ENCODE results near the gene BCL2L13. TPM values are rescaled to one million over a fixed set of nuclear protein-coding genes. Genes with fewer than 3 reads are reported as not detected.
"Not testable (repeated sequence)": the region's sequence is repeated elsewhere in the genome, so short reads cannot be mapped to it uniquely, and the experiment has no call there.

BCL2L13 gene
- total RNA-seq, 2 donors from 2014 or later = 37.5 to 44.2 TPM

- Mint-ChIP-seq H3K9me3 (no peaks in the 10 kb centered on the region), H3K27ac (no peak overlapping the region), H3K4me1 (no peaks in the 10 kb centered on the region), H3K4me3 (no peak overlapping the region), H3K27me3 (ENCODE audit: insufficient read depth) (no peaks in the 10 kb centered on the region), H3K36me3 (ENCODE audit: low read depth) (no peaks in the 10 kb centered on the region)
- no peak overlapping the region for H3K9ac ChIP-seq (ENCODE audit: extremely low read depth, low read length, poor library complexity, severe bottlenecking)
- H3K36me3 ChIP-seq (ENCODE audit: control insufficient read depth, insufficient read depth, low read length) = no peaks in the 10 kb centered on the region
- 96 to 98% methylated on average over 9 to 13 of the region's 13 CpGs for WGBS, 2 experiments (ENCODE audit: insufficient coverage in 1 of 2, insufficient read length in 1 of 2)
- no peaks in the 10 kb centered on the region for H3K9me3 ChIP-seq (ENCODE audit: control insufficient read depth, low read length)
- no peak for DNase-seq
- no peaks in the 10 kb centered on the region for H3K27me3 ChIP-seq (ENCODE audit: control insufficient read depth, insufficient read depth, low read length, poor library complexity, severe bottlenecking)
- H3K27ac ChIP-seq (ENCODE audit: low read depth, low read length) = no peak overlapping the region
- TF ChIP-seq CTCF (conservative IDR thresholded peaks at IDR 0.05) = no peak
- no peaks in the 10 kb centered on the region for H3K4me1 ChIP-seq (ENCODE audit: control insufficient read depth, insufficient read depth, low read length)
- no peak overlapping the region for H3K4me3 ChIP-seq (ENCODE audit: low read length)
Observed at GRCh38 chr22:17753401-17753989, 114.9 kb downstream of the BCL2L13 start.

- H3K36me3 Mint-ChIP-seq (ENCODE audit: low read depth) = no peaks in the 10 kb centered on the region
- no peak overlapping the region for H3K4me3 ChIP-seq (ENCODE audit: low read length)
- no peaks in the 10 kb centered on the region for H3K4me1 ChIP-seq (ENCODE audit: control insufficient read depth, insufficient read depth, low read length)
- no peaks in the 10 kb centered on the region for H3K36me3 ChIP-seq (ENCODE audit: control insufficient read depth, insufficient read depth, low read length)
- no peak overlapping the region for H3K27ac Mint-ChIP-seq
- no peak overlapping the region for H3K4me3 Mint-ChIP-seq
- no peaks in the 10 kb centered on the region for H3K4me1 Mint-ChIP-seq
- H3K27ac ChIP-seq (ENCODE audit: low read depth, low read length) = no peak overlapping the region
- 87 to 88% methylated on average over 7 to 14 of the region's 14 CpGs for WGBS, 2 experiments (ENCODE audit: insufficient coverage in 1 of 2, insufficient read length in 1 of 2)
- no peaks in the 10 kb centered on the region for H3K9me3 ChIP-seq (ENCODE audit: control insufficient read depth, low read length)
- no peaks in the 10 kb centered on the region for H3K27me3 Mint-ChIP-seq (ENCODE audit: insufficient read depth)
- H3K9ac ChIP-seq (ENCODE audit: extremely low read depth, low read length, poor library complexity, severe bottlenecking) = no peak overlapping the region
- peak; percentile 71 for TF ChIP-seq CTCF (conservative IDR thresholded peaks at IDR 0.05)
- no peaks in the 10 kb centered on the region for H3K27me3 ChIP-seq (ENCODE audit: control insufficient read depth, insufficient read depth, low read length, poor library complexity, severe bottlenecking)
- DNase-seq = peak; percentile 73
- no peaks in the 10 kb centered on the region for H3K9me3 Mint-ChIP-seq
Observed at GRCh38 chr22:17754233-17754925, 115.8 kb downstream of the BCL2L13 start.

GRCh38 chr22:17761138-17761488, 122.6 kb downstream of the BCL2L13 start:
- Mint-ChIP-seq H3K9me3 (no peaks in the 10 kb centered on the region), H3K36me3 (ENCODE audit: low read depth) (no peaks in the 10 kb centered on the region), H3K4me1 (no peaks in the 10 kb centered on the region), H3K27ac (no peak overlapping the region), H3K27me3 (ENCODE audit: insufficient read depth) (no peaks in the 10 kb centered on the region), H3K4me3 (no peak overlapping the region)
- Histone ChIP-seq H3K27me3 (ENCODE audit: control insufficient read depth, insufficient read depth, low read length, poor library complexity, severe bottlenecking) (no peaks in the 10 kb centered on the region), H3K4me3 (ENCODE audit: low read length) (no peak overlapping the region), H3K36me3 (ENCODE audit: control insufficient read depth, insufficient read depth, low read length) (no peaks in the 10 kb centered on the region), H3K9me3 (ENCODE audit: control insufficient read depth, low read length) (no peaks in the 10 kb centered on the region), H3K9ac (ENCODE audit: extremely low read depth, low read length, poor library complexity, severe bottlenecking) (no peak overlapping the region), H3K4me1 (ENCODE audit: control insufficient read depth, insufficient read depth, low read length) (no peaks in the 10 kb centered on the region), H3K27ac (ENCODE audit: low read depth, low read length) (no peak overlapping the region)
- WGBS, 2 experiments (ENCODE audit: insufficient coverage in 1 of 2, insufficient read length in 1 of 2) = 92% methylated on average over 2 of the region's 4 CpGs; no CpG with 5 or more reads in 1 of the 2 experiments
- DNase-seq = no peak
- TF ChIP-seq CTCF (conservative IDR thresholded peaks at IDR 0.05) = no peak

- H3K4me1 Mint-ChIP-seq; H3K27me3 ChIP-seq (ENCODE audit: control insufficient read depth, insufficient read depth, low read length, poor library complexity, severe bottlenecking); H3K9ac ChIP-seq (ENCODE audit: extremely low read depth, low read length, poor library complexity, severe bottlenecking); H3K36me3 Mint-ChIP-seq (ENCODE audit: low read depth); H3K9me3 Mint-ChIP-seq; H3K27me3 Mint-ChIP-seq (ENCODE audit: insufficient read depth); H3K4me3 ChIP-seq (ENCODE audit: low read length); DNase-seq; H3K27ac Mint-ChIP-seq; H3K4me1 ChIP-seq (ENCODE audit: control insufficient read depth, insufficient read depth, low read length); H3K36me3 ChIP-seq (ENCODE audit: control insufficient read depth, insufficient read depth, low read length); H3K4me3 Mint-ChIP-seq; H3K27ac ChIP-seq (ENCODE audit: low read depth, low read length); H3K9me3 ChIP-seq (ENCODE audit: control insufficient read depth, low read length): not testable (repeated sequence)
- WGBS, 2 experiments (ENCODE audit: insufficient coverage in 1 of 2, insufficient read length in 1 of 2) = 91 to 92% methylated on average over 8 to 10 of the region's 10 CpGs
Observed at GRCh38 chr22:17763442-17763841, 124.9 kb downstream of the BCL2L13 start.

All from endodermal cell (in vitro differentiated cells).